GM21723 (cell line): ENCODE measurements around the gene CD80.

Source experiments
- ATAC-seq: cut with Tn5 transposase; IDR thresholded peaks from one replicate; pipeline ENCODE4 v1.9.1; 2021; ENCODE audit warnings: mild to moderate bottlenecking, moderate library complexity; ENCODE audit not compliant: unreplicated experiment

CD80 gene

DNA sequence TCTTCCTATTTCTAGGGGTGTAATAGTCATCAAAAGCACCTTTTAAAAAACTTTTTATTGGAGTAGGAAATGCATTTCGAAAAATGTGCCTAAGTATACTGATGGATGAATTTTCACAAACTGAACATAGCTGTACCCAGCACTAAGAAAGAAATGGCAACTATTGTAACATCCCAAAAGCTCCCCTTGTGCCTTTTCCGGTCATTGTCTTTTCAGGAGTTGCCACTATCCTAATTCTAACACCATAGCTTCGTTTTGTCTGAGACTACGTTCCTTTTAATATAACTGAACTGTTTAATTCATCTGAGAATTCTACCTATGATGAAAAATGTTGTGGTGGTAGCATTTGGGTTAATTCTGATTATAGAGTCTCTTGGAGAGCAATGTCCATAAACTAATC is 59.1 kb downstream of the CD80 start:
- ATAC-seq, result no peak

GRCh38 chr3:119498186-119499011 is 61.0 kb downstream of the CD80 start, which contains the start of gene TIMMDC1:
Gene TIMMDC1 (plus strand): TSS chr3:119498547. CDS start chr3:119498734, 187 bp downstream.
- peak; percentile 98 for ATAC-seq

DNA sequence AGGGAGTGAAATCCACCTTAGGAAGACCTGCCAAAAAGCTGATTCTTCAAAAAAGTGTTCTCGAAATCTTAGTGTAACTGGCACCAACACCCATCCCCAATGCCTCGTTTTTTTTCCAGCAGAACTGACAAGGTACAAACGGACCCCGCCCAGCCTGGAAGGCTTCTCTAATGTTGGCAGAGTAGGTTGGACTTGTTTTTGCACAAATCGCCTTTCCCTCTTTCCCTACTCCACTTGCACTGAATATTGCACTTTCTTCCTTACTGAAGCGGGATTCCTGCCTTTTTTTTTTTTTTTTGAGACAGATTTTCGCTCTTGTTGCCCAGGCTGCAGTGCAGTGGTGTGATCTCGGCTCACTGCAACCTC is 61.6 kb downstream of the CD80 start:
- ATAC-seq, result peak; percentile 2

GRCh38 chr3:119494597-119494996 is 64.8 kb downstream of the CD80 start:
- no peak for ATAC-seq

DNA sequence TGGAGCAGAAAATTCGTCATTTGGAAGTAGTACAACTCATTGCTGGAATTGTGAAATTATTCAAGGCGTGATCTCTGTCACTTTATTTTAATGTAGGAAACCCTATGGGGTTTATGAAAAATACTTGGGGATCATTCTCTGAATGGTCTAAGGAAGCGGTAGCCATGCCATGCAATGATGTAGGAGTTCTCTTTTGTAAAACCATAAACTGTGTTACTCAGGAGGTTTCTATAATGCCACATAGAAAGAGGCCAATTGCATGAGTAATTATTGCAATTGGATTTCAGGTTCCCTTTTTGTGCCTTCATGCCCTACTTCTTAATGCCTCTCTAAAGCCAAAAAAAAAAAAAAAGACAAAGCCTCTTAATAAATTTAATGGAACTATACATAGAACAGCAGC is 66.6 kb downstream of the CD80 start:
- ATAC-seq, result no peak

DNA sequence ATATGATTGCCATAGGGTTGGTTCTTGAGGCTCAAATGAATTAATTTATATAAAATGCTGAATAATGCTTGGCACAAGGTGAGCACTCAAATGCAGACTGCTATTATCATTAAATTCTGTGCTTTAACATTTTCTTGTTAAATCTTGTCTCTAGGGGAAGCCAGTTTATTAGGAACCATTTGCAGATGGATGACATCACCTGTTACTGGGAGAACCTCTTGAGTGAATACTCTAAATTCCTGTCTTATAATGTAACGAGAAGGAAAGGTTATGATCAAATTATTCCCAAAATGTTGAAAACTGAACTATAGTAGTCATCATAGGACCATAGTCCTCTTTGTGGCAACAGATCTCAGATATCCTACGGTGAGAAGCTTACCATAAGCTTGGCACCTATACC is 67.3 kb downstream of the CD80 start:
- no peak for ATAC-seq

DNA sequence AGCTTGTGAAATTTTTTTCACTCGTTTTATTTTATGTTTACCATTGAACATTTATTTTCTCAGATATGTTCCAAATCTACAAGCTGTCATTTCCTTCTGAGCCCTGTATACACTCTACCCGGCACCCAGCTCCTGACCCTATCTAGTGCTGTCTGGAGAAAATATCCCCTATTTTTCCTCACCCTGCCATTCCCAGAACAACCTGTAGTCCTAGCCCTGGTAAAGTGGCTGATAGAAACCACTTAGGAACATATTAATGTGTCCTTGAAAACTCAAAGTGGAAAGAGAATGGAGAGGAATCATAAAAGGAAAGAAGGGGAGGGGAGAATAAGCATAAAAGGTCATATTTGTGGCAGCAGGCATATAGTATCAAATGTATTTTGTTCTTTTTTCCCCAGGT is 69.3 kb downstream of the CD80 start:
- ATAC-seq, result no peak

DNA sequence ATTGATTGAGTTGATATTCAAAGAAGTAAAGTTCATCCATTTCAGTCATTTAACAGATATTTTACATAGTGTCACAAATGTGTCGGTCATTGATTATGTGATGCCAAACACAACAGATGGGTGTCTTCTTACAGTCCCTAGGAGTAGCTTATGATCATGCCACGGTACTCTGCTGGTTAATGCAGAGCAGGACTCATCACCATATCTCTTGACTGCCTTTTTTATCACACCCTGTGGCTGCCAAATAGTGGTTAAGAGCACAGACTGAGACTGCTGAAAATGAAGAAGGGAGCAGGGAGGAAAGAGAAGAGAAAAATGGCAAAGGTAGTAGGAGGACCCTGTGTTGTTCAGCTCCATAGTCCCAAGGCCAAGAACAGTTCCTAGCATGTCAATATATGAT is 73.9 kb downstream of the CD80 start:
- no peak for ATAC-seq

GRCh38 chr3:119483101-119483500 is 76.3 kb downstream of the CD80 start:
- ATAC-seq, result no peak

DNA sequence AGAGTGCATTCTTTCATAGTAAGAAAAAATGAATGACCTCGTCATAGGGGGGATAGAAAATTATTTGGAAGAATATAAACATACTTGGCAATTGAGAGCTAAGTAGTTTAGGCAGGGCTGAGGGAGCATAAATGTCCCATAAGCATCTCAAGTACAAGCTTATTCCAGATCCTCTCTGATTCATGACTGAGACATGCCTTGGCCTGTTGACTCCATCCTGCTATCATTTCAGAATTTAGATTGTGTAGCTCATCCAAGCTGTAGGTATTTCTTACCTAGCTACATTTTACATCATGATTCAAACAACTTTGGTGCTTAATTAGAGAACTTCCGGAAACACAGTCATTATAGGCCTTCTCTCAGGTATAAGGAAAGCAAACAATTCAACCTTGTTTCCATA is 78.3 kb downstream of the CD80 start:
- no peak for ATAC-seq
